Pancreas (tissue), 10 donors: Measurements from ENCODE around the gene CIROP. TPM values are rescaled to one million over a fixed set of nuclear protein-coding genes. Genes with fewer than 3 reads are reported as not detected.

ENCODE experiments used
- ATAC-seq, 4 donors: fragments of 200-7000 bp; cut with Tn5 transposase; one replicate each; pipeline versions ENCODE4 v1.8.0 to v1.9.1; 2020; ENCODE audit warnings: mild to moderate bottlenecking in 4 of 4, moderate library complexity in 4 of 4
- DNase-seq, 6 donors: peaks; one replicate each; pipeline ENCODE4 v3.0.0-alpha.2; 2020
- FAIRE-seq: peaks from 2 replicates; lab custom pipeline; 2012; peaks lifted over from hg19 to GRCh38; lab: Jason Lieb, UNC
- H3K27ac ChIP-seq, 4 donors: fragments of 200-600 bp; sonication (generic); 1 replicate in 3 of 4; 2 replicates in 1 of 4; pipeline versions ENCODE4 v1.5.0 to v1.8.0; 2020
- H3K27me3 ChIP-seq, 4 donors: fragments of 200-600 bp; one replicate each; pipeline ENCODE4 v1.8.0; 2021
- H3K36me3 ChIP-seq, 3 donors: fragments of 200-600 bp; sonication (generic) in 1 of 3; one replicate each; pipeline versions ENCODE4 v1.5.0 to v1.8.0; 2020 to 2021
- H3K4me1 ChIP-seq, 3 donors: fragments of 200-600 bp; one replicate each; pipeline ENCODE4 v1.8.0; 2021
- H3K4me3 ChIP-seq, 4 donors: fragments of 200-600 bp; sonication (generic) in 2 of 4; one replicate each; pipeline versions ENCODE4 v1.5.0 to v1.8.0; 2020 to 2021
- H3K9me3 ChIP-seq, 4 donors: fragments of 200-600 bp; one replicate each; pipeline ENCODE4 v1.8.0; 2021
- CTCF ChIP-seq, 4 donors: fragments of 200-600 bp; sonication (generic) in 3 of 4; IDR thresholded peaks; one replicate each; pipeline versions ENCODE4 v1.5.0 to v1.8.0; 2021; ENCODE audit warnings: antibody characterized with exemption in 4 of 4
- WGBS, 2 donors: extraction: QIAGEN DNeasy Blood & Tissue Kit; methylation state at CpG; one replicate each; pipeline ENCODE4 v1.1.7; 2013; 5-methylcytosine and 5-hydroxymethylcytosine counted together
- intact Hi-C, 3 donors: fragments of 100-400 bp; cut with DNase I; formaldehyde crosslinking; loops; one replicate each; pipeline versions ENCODE4 v1.11.1 to v1.14.2; 2022
- polyA plus RNA-seq, 2 donors: library from polyadenylated mRNA; stranded (reverse); fragments of 200-250 nt; gene quantifications; one replicate each; pipeline ENCODE4 v1.2.3, GENCODE V29; 2013
- total RNA-seq, 6 donors: library from RNA; stranded (reverse); fragmentation: NEBNext Ultra II Directional in 4 of 6; extraction: Animal tissue kit (Norgen Biotek cat#: 25700) in 4 of 6; gene quantifications; one replicate each; pipeline versions ENCODE4 v1.2.1 to v1.2.4, GENCODE V29; 2021 to 2023
- donor health status: healthy with polysubstance abuse.
- donor health status: DM: no; HTN: no; CAD: no; lungs with moderate emphysema.
- donor health status: DM: no; HTN: no; CAD: no.
- donor health status: control.
- donor health status: control.
- donor health status: Bipolar disorder and iron deficiency.
- donor health status: DM: yes; HTN: yes; CAD: no.
- donor health status: DM: no; HTN: no; CAD: no.
- donor health status: DM: no; HTN: no; CAD: no.
- donor health status: DM: yes; HTN: yes; CAD: no.

Gene CIROP
- total and polyA plus RNA-seq, 8 donors: not detected

DNA sequence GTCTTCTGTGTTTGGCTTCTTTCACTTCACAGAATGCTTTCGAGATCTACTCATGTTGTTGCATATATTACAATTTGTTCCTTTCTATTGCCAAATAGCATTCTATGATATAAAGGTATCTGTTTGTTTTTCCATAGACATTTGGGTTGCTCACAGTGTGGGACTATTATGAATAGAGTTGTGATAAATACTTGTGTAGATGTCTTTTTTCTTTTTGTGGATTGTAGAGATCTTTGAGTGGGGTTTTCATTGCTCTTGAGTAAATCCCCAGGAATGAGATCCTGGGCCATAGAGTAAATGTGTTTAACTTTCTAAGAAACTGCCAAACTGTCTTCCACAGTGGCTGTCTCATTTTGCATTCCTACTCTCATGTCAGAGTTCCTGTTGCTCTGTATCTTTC is 39.1 kb upstream of the CIROP start:
- Histone ChIP-seq H3K36me3 (no peaks in the 10 kb centered on the region), H3K4me3 (no peak overlapping the region), H3K9me3 (no peaks in the 10 kb centered on the region), H3K27ac (no peak overlapping the region), H3K27me3 (no peaks in the 10 kb centered on the region), H3K4me1 (peaks cover 0 to 12% (median 0%) of the 10 kb centered on the region in 3 donors)
- DNase-seq: no peak
- TF ChIP-seq CTCF (IDR thresholded peaks at IDR 0.05): no peak
- 64 to 66% methylated on average over 1 of the region's 1 CpG for WGBS, 2 donors
- no peak for FAIRE-seq
- ATAC-seq: no peak
- intact Hi-C loops: no loop called here

GRCh38 chr14:23142826-23143225 is 38.0 kb upstream of the CIROP start:
- Histone ChIP-seq H3K36me3 (no peaks in the 10 kb centered on the region), H3K27me3 (no peaks in the 10 kb centered on the region), H3K9me3 (no peaks in the 10 kb centered on the region), H3K27ac (no peak overlapping the region), H3K4me1 (peaks cover 0 to 12% (median 0%) of the 10 kb centered on the region in 3 donors), H3K4me3 (no peak overlapping the region)
- TF ChIP-seq CTCF (IDR thresholded peaks at IDR 0.05): no peak
- intact Hi-C loops: no loop called here
- no peak for DNase-seq
- FAIRE-seq: no peak
- WGBS, 2 donors: 82 to 87% methylated on average over 4 of the region's 4 CpGs
- no peak for ATAC-seq

GRCh38 chr14:23141706-23142444 is 37.1 kb upstream of the CIROP start:
- no peaks in the 10 kb centered on the region for H3K9me3 ChIP-seq
- H3K27ac ChIP-seq: peak overlapping the region in 2 of 4 donors; percentile 17 to 38
- intact Hi-C loops: no loop called here
- peak in 5 of 6 donors; percentile 56 to 79 (median 73) for DNase-seq
- H3K36me3 ChIP-seq: no peaks in the 10 kb centered on the region
- peaks cover 0 to 12% (median 0%) of the 10 kb centered on the region in 3 donors for H3K4me1 ChIP-seq
- H3K27me3 ChIP-seq: no peaks in the 10 kb centered on the region
- ATAC-seq: peak; percentile 80 to 95 (median 94)
- H3K4me3 ChIP-seq: no peak overlapping the region
- FAIRE-seq: no peak
- WGBS, 2 donors: 50 to 52% methylated on average over 7 of the region's 7 CpGs
- no peak for TF ChIP-seq CTCF (IDR thresholded peaks at IDR 0.05)

- no peak for TF ChIP-seq CTCF (IDR thresholded peaks at IDR 0.05)
- 91 to 93% methylated on average over 6 of the region's 6 CpGs for WGBS, 2 donors
- DNase-seq (peak in 1 of 6 donors; percentile 10), FAIRE-seq (no peak), ATAC-seq (no peak)
- no peaks in the 10 kb centered on the region for H3K27me3 ChIP-seq
- H3K27ac ChIP-seq: no peak overlapping the region
- H3K9me3 ChIP-seq: no peaks in the 10 kb centered on the region
- no peaks in the 10 kb centered on the region for H3K36me3 ChIP-seq
- no peak overlapping the region for H3K4me3 ChIP-seq
- intact Hi-C loops: no loop called here
- H3K4me1 ChIP-seq: peaks cover 0 to 12% (median 0%) of the 10 kb centered on the region in 3 donors
These were observed 35.6 kb upstream of the CIROP start for GRCh38 chr14:23140371-23140770.

DNA sequence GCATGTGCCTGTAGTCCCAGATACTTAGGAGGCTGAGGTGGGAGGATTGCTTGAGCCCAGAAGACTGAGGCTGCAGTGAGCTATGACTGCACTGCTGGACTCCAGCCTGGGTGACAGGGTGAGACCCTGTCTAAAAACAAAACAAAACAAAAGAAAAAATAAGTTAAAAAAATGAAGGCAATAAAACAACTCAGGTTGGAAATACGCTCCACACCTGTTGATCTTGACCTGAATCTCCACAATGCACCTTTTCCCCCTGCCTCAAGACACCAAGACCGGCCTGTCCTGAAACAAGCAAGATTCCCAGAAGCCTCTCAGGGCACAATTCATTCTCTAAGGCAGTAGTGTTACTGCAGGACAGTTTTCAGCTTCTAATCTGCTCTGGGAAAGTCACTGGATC is 35.1 kb upstream of the CIROP start:
- DNase-seq (no peak), FAIRE-seq (no peak), ATAC-seq (no peak)
- intact Hi-C loops: no loop called here
- Histone ChIP-seq H3K9me3 (no peaks in the 10 kb centered on the region), H3K36me3 (no peaks in the 10 kb centered on the region), H3K4me3 (no peak overlapping the region), H3K27me3 (no peaks in the 10 kb centered on the region), H3K4me1 (peaks cover 0 to 12% (median 0%) of the 10 kb centered on the region in 3 donors), H3K27ac (no peak overlapping the region)
- 97 to 100% methylated on average over 2 of the region's 2 CpGs for WGBS, 2 donors
- no peak for TF ChIP-seq CTCF (IDR thresholded peaks at IDR 0.05)
